LNCaP clone FGC (cell line): Measurements from ENCODE around the gene MTUS2.

Experiments
- DNase-seq: peaks from one replicate; pipeline ENCODE4 v3.0.0-alpha.2; 2011; ENCODE audit warnings: low read depth
- H3K4me3 ChIP-seq: 2 replicates; pipeline ENCODE4 v1.5.1; 2011; ENCODE audit warnings: mild to moderate bottlenecking, low read depth, low read length, control low read depth
- CTCF ChIP-seq: IDR thresholded peaks from 2 replicates; pipeline ENCODE4 v1.5.1; 2012; ENCODE audit warnings: mild to moderate bottlenecking; ENCODE audit not compliant: control insufficient read depth, insufficient read depth; ENCODE audit errors: extremely low read depth

MTUS2 gene

GRCh38 chr13:29551214-29551613, 731.1 kb downstream of the MTUS2 start:
- TF ChIP-seq CTCF = no peak
- no peak for DNase-seq
- H3K4me3 ChIP-seq = no peak overlapping the region
